GM13977 (cell line): Measurements from ENCODE around the gene CCNJ.

Source experiments
- DNase-seq: peaks from one replicate; pipeline ENCODE4 v3.0.0; 2012; ENCODE audit warnings: low spot score
- CTCF ChIP-seq: IDR thresholded peaks from 2 replicates; pipeline ENCODE4 v1.5.1; 2012; ENCODE audit warnings: mild to moderate bottlenecking, control low read depth; ENCODE audit not compliant: insufficient read depth; ENCODE audit errors: extremely low read depth, missing control alignments
- in situ Hi-C: fragments of 300-500 bp; cut with MboI; formaldehyde crosslinking; loops from one replicate; pipeline ENCODE4 v1.12.0; 2022; ENCODE audit warnings: low sequenced_read_pairs, low pct_unique_long_range_greater_than_20kb, mixed read lengths, inconsistent platforms; ENCODE audit not compliant: unreplicated experiment

The CCNJ gene

GRCh38 chr10:96021332-96021731 is 22.1 kb upstream of the CCNJ start:
- TF ChIP-seq CTCF: no peak
- in situ Hi-C loops: loop anchor here (25.0 kb wide), 1 partner anchor 316 kb away; no protein-coding TSS in a partner anchor

GRCh38 chr10:96022739-96023138 is 20.6 kb upstream of the CCNJ start:
- TF ChIP-seq CTCF: no peak
- in situ Hi-C loops: loop anchor here (25.0 kb wide), 1 partner anchor 315 kb away; no protein-coding TSS in a partner anchor
- no peak for DNase-seq

More at GRCh38 chr10:96021332-96021731, 22.1 kb upstream of the CCNJ start:
- DNase-seq: no peak

GRCh38 chr10:96023168-96023567 is 20.2 kb upstream of the CCNJ start:
- in situ Hi-C loops: loop anchor here (25.0 kb wide), 1 partner anchor 314 kb away; no protein-coding TSS in a partner anchor
- TF ChIP-seq CTCF: no peak
- no peak for DNase-seq

GRCh38 chr10:96025566-96025965 is 17.8 kb upstream of the CCNJ start:
- TF ChIP-seq CTCF: peak; percentile 25
- no peak for DNase-seq
- in situ Hi-C loops: no loop called here

DNA sequence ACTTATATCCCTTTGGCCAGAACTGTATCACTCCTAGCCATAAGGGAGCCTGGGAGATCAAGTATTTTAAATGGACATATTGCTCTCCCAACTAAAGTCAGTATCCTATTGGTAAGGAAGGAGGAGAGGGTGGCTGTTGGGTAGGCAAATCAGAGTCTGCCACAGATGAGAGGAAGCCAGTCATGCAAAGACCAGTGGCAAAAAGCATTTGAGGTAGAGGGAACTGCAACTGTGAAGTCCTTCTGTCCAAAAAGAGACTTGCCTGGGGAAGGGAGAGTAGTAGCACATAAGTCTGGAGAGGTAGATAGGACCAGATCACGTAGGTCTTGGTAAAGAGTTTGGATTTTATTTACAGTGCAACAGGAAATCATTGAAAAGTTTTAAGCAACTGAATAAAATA is 8.8 kb upstream of the CCNJ start:
- in situ Hi-C loops: no loop called here
- no peak for TF ChIP-seq CTCF
- DNase-seq: no peak

- no peak for DNase-seq
- no peak for TF ChIP-seq CTCF
- in situ Hi-C loops: no loop called here
Observed at GRCh38 chr10:96038476-96039387, 4.7 kb upstream of the CCNJ start.
